IMR-90 (cell line): ENCODE measurements around the gene PRTG. TPM values are rescaled to one million over a fixed set of nuclear protein-coding genes. Genes with fewer than 3 reads are reported as not detected.

ENCODE experiments used
- ATAC-seq: fragments of 200-7000 bp; cut with Tn5 transposase; 2 replicates; pipeline ENCODE4 v1.9.1; 2020; ENCODE audit warnings: low read depth, mild to moderate bottlenecking, moderate library complexity
- BruUV-seq: library from RNA; stranded (reverse); fragments of 400-500 nt; replicated peaks from 2 replicates; lab custom pipeline; 2021; lab: Mats Ljungman, UMichigan
- CTCF ChIA-PET: fragments of 300-600 bp; formaldehyde crosslinking; extraction: SDS; loops from one replicate; lab custom pipeline; 2021; ENCODE audit warnings: antibody characterized with exemption; lab: Yijun Ruan, JAX
- POLR2A ChIA-PET: fragments of 300-600 bp; sonication (Branson Sonifier 250); formaldehyde crosslinking; loops from one replicate; lab custom pipeline; 2022; ENCODE audit warnings: antibody characterized with exemption; ENCODE audit not compliant: unreplicated experiment; lab: Charles Lee
- DNase-seq: peaks from one replicate; pipeline ENCODE4 v3.0.0; 2013
- H2AFZ ChIP-seq: replicated peaks from 2 replicates; pipeline ENCODE3; 2013; ENCODE audit warnings: low read length, mild to moderate bottlenecking; ENCODE audit not compliant: poor library complexity
- H2AK5ac ChIP-seq: 2 replicates; pipeline ENCODE4 v1.6.1; 2013; ENCODE audit warnings: low read depth, low read length, inconsistent platforms
- H2AK9ac ChIP-seq: replicated peaks from 2 replicates; pipeline ENCODE3; 2013; ENCODE audit warnings: mild to moderate bottlenecking, low read depth, low read length, moderate library complexity; ENCODE audit not compliant: poor library complexity
- H2BK120ac ChIP-seq: 2 replicates; pipeline ENCODE4 v1.6.1; 2013; ENCODE audit warnings: low read depth, low read length, inconsistent platforms
- H2BK15ac ChIP-seq: 3 replicates; pipeline ENCODE4 v1.6.1; 2013; ENCODE audit warnings: low read depth, low read length, inconsistent platforms
- H2BK20ac ChIP-seq: 2 replicates; pipeline ENCODE4 v1.6.1; 2013; ENCODE audit warnings: low read depth, mild to moderate bottlenecking, inconsistent platforms, low read length, moderate library complexity
- H2BK5ac ChIP-seq: 2 replicates; pipeline ENCODE4 v1.6.1; 2013; ENCODE audit warnings: mild to moderate bottlenecking, low read depth, low read length, inconsistent platforms; ENCODE audit not compliant: poor library complexity, severe bottlenecking
- H3K14ac ChIP-seq: replicated peaks from 2 replicates; pipeline ENCODE4 v1.6.1; 2013; ENCODE audit warnings: low read depth, low read length, inconsistent platforms
- H3K18ac ChIP-seq: 2 replicates; pipeline ENCODE4 v1.6.1; 2013; ENCODE audit warnings: low read depth, low read length, control low read depth
- H3K23ac ChIP-seq: 2 replicates; pipeline ENCODE4 v1.6.1; 2013; ENCODE audit warnings: low read depth, low read length, inconsistent platforms
- H3K27ac ChIP-seq: 2 replicates; pipeline ENCODE4 v1.5.1; 2013; ENCODE audit warnings: mild to moderate bottlenecking, control low read depth, low read length; ENCODE audit not compliant: insufficient read depth
- H3K27me3 ChIP-seq: 2 replicates; pipeline ENCODE4 v1.6.1; 2013; ENCODE audit warnings: low read length; ENCODE audit not compliant: control insufficient read depth, insufficient read depth
- H3K36me3 ChIP-seq: 2 replicates; pipeline ENCODE4 v1.6.1; 2013; ENCODE audit warnings: low read length, mixed read lengths; ENCODE audit not compliant: control insufficient read depth, insufficient read depth
- H3K4ac ChIP-seq: 2 replicates; pipeline ENCODE4 v1.6.1; 2013; ENCODE audit warnings: low read depth, low read length, inconsistent platforms
- H3K4me1 ChIP-seq: 2 replicates; pipeline ENCODE4 v1.6.1; 2013; ENCODE audit warnings: low read length, mixed read lengths; ENCODE audit not compliant: control insufficient read depth, insufficient read depth
- H3K4me2 ChIP-seq: 2 replicates; pipeline ENCODE4 v1.6.1; 2013; ENCODE audit warnings: low read depth, mild to moderate bottlenecking, control low read depth, low read length, moderate library complexity
- H3K4me3 ChIP-seq: 2 replicates; pipeline ENCODE4 v1.5.1; 2013; ENCODE audit warnings: low read depth, mild to moderate bottlenecking, control low read depth, low read length, moderate library complexity; ENCODE audit not compliant: insufficient read depth
- H3K56ac ChIP-seq: 2 replicates; pipeline ENCODE4 v1.6.1; 2013; ENCODE audit warnings: low read length, inconsistent platforms; ENCODE audit not compliant: insufficient read depth; ENCODE audit errors: extremely low read depth
- H3K79me1 ChIP-seq, 2 experiments: 2 replicates each; pipeline ENCODE4 v1.6.1; 2013; ENCODE audit warnings: low read length in 2 of 2, inconsistent platforms in 1 of 2, low read depth in 1 of 2
- H3K9ac ChIP-seq: 2 replicates; pipeline ENCODE4 v1.6.1; 2013; ENCODE audit warnings: low read depth, low read length, control low read depth
- H3K9me1 ChIP-seq: 2 replicates; pipeline ENCODE4 v1.6.1; 2013; ENCODE audit warnings: low read length, inconsistent platforms; ENCODE audit not compliant: insufficient read depth
- H3K9me3 ChIP-seq: 2 replicates; pipeline ENCODE4 v1.6.1; 2013; ENCODE audit warnings: low read length; ENCODE audit not compliant: control insufficient read depth, insufficient read depth
- H4K20me1 ChIP-seq: 2 replicates; pipeline ENCODE4 v1.6.1; 2013; ENCODE audit warnings: low read length, inconsistent platforms; ENCODE audit not compliant: insufficient read depth
- H4K5ac ChIP-seq: 2 replicates; pipeline ENCODE4 v1.6.1; 2013; ENCODE audit warnings: mild to moderate bottlenecking, low read depth, low read length, control low read depth
- H4K8ac ChIP-seq, 2 experiments: 2 replicates each; pipeline ENCODE4 v1.6.1; 2013; ENCODE audit warnings: low read depth in 2 of 2, low read length in 2 of 2, control low read depth in 1 of 2, inconsistent platforms in 1 of 2
- H4K91ac ChIP-seq: 2 replicates; pipeline ENCODE4 v1.6.1; 2013; ENCODE audit warnings: low read depth, low read length, inconsistent platforms; ENCODE audit not compliant: insufficient read depth
- CEBPB ChIP-seq: IDR thresholded peaks from 2 replicates; pipeline ENCODE4 v1.6.1; 2012; ENCODE audit warnings: low read depth, low read length, improper control_type of control experiment
- FOS ChIP-seq: fragments of 150-350 bp; IDR thresholded peaks from 2 replicates; pipeline ENCODE4 v1.6.1; 2016; ENCODE audit warnings: low read depth, low read length
- WGBS, 2 experiments: methylation state at CpG; one replicate each; pipeline versions ENCODE4 v1.1.5 to v1.1.7; 2013; ENCODE audit warnings: missing lambda C conversion rate in 2 of 2; ENCODE audit not compliant: insufficient read length in 1 of 2; ENCODE audit errors: extremely low coverage in 2 of 2; 5-methylcytosine and 5-hydroxymethylcytosine counted together
- dilution Hi-C: fragments of 300-500 bp; cut with HindIII; formaldehyde crosslinking; loops from one replicate; pipeline ENCODE4 v1.14.3; 2018; ENCODE audit warnings: low sequenced_read_pairs; ENCODE audit not compliant: unreplicated experiment
- in situ Hi-C: fragments of 300-500 bp; cut with MboI; formaldehyde crosslinking; loops from 3 replicates; pipeline ENCODE4 v1.14.3; 2019; ENCODE audit warnings: low sequenced_read_pairs, inconsistent platforms, mixed read lengths
- intact Hi-C: fragments of 100-400 bp; cut with micrococcal nuclease; formaldehyde crosslinking; loops from 2 replicates; pipeline ENCODE4 v1.10.0; 2022
- polyA plus RNA-seq, 3 experiments: library from polyadenylated mRNA; depleted of rRNA; stranded (reverse); fragments of >200 nt; gene quantifications; 2 replicates each; pipeline ENCODE4 v1.2.3, GENCODE V29; 2012; ENCODE audit warnings: low replicate concordance in 1 of 3
- total RNA-seq: library from RNA; depleted of rRNA; stranded (reverse); fragments of >200 nt; gene quantifications from 2 replicates; pipeline ENCODE4 v1.2.3, GENCODE V29; 2012

The PRTG gene
- total and polyA plus RNA-seq, 2 of the 4 experiments (the other 2 are of a cell fraction), result 0.99 to 1.4 TPM

DNA sequence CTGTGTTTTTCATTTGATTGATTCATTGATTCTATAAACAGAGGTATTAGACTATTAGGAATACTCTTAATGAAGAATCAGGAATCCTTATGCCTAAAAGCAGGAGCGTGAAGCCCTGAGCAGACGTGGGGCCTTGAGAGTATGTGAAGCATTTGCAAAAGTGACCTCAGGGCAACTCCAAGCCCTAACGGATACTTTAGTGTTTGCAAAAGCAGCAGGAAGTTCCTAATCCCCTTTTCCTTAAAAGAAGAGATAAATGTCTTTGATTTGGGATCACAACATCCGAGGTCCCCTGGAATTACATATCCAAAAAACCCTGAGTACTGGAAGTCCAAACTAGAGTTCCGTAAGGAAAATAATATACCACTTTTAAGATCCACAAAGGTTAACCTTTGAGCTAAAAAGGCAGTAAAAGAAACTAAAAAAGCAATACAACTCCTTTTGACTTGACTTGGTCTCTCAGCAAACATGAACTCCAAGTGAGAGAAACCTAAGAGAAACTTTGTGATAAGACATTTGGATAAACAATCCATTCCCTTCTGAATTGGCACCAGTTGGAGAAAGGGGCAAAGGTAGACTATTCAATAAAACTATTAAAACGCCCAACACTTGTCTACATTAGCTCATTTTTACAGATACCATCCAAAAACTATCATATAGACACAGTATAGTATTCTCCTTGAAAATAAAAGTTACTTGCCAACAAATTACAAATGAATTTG is 27.4 kb downstream of the PRTG start:
- Histone ChIP-seq H4K8ac (no peak overlapping the region), H2BK120ac (no peak overlapping the region), H3K27ac (no peak overlapping the region), H3K4me2 (no peak overlapping the region), H4K5ac (no peak overlapping the region), H3K4me1 (no peaks in the 10 kb centered on the region), H2BK20ac (no peak overlapping the region), H3K9ac (no peak overlapping the region), H3K79me1 (no peaks in the 10 kb centered on the region), H3K9me1 (no peaks in the 10 kb centered on the region), H4K91ac (no peak overlapping the region), H4K20me1 (no peaks in the 10 kb centered on the region), H3K18ac (no peak overlapping the region), H2AK9ac (no peak overlapping the region), H3K56ac (no peak overlapping the region), H3K14ac (no peak overlapping the region), H3K36me3 (no peaks in the 10 kb centered on the region), H2BK15ac (no peak overlapping the region), H2BK5ac (no peak overlapping the region), H2AFZ (no peak overlapping the region), H3K23ac (no peak overlapping the region), H3K27me3 (no peaks in the 10 kb centered on the region), H3K4me3 (no peak overlapping the region), H3K4ac (no peak overlapping the region), H3K9me3 (no peaks in the 10 kb centered on the region), H2AK5ac (no peak overlapping the region)
- no CpG with 5 or more reads among the region's 6 CpGs for WGBS, 2 experiments
- no TSS peak for BruUV-seq
- in situ Hi-C loops, result no loop called here
- dilution Hi-C loops, result no loop called here
- TF ChIP-seq CEBPB (no peak), FOS (no peak)
- intact Hi-C loops, result no loop called here
- ChIA-PET POLR2A (no interaction called here), CTCF (no interaction called here)
- DNase-seq, result no peak
- ATAC-seq, result no peak
